ENCODE data around the gene DNAJA4.

- no peak for TF ChIP-seq SUZ12 (IDR thresholded peaks at IDR 0.05; ENCODE audit: extremely low read depth, insufficient read depth, insufficient read length)
- no peak for TF ChIP-seq YY1 (IDR thresholded peaks at IDR 0.05; ENCODE audit: insufficient read depth, insufficient read length)
- no peak for TF ChIP-seq ZNF274 (IDR thresholded peaks at IDR 0.05; ENCODE audit: low read depth, low read length)
Observed at GRCh38 chr15:78242128-78242527, 22.2 kb upstream of the DNAJA4 start.

All from NT2/D1 (cell line).